8988T (cell line): ENCODE measurements around the gene LSAMP.

ENCODE experiments used
- DNase-seq: peaks from one replicate; pipeline ENCODE4 v3.0.0; 2011

The LSAMP gene

DNA sequence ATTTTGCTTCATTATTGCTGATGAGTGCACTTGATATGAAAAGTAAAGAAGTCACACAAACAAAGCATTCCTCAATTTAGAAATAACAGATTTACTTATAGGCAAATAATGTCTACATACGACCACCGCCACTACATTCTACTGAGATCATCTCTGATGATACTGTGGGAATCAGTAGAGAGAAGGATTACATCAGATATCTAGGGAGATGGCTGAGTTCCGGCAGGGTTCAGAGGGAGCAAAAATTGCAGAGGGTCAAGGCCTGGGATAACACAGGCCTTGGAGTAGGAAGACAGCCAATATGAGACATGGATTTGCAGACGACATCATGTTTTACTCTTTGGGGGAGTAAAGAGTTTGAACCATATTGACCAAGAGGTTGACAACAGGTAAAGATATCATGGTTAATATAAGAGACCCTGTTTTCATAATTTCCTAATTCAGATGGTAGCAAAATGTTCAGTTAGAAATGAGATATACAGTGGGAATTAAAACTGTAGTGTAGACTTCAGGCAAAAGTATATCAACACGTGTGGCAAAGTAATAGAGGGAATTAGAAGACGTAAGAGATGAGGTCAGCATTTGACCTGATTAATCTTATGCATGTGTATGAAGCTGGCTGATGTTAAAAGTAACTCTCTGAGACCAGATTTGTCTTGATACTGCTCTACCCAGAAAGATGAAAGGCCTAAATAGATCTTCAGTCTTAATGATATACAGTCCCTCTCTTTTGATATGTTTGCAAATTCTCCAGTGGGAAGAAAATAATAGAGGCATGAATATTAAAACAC is 15.6 kb downstream of the LSAMP start:
- DNase-seq = no peak

DNA sequence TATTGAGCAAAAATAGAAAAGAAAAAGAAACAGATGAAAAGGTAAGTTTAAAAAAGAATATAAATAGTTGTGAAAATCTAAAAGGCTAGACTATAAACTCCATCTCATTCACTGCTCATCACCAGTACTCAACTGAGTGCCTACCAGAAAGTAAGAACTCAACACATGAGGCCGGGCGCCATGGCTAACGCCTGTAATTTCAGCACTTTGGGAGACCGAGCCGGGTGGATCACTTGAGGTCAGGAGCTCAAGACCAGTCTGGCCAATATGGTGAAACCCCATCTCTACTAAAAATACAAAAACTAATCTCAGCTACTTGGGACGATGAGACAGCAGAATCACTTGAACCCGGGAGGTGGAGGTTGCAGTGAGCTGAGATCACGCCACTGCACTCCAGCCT is 19.3 kb downstream of the LSAMP start:
- DNase-seq = no peak

DNA sequence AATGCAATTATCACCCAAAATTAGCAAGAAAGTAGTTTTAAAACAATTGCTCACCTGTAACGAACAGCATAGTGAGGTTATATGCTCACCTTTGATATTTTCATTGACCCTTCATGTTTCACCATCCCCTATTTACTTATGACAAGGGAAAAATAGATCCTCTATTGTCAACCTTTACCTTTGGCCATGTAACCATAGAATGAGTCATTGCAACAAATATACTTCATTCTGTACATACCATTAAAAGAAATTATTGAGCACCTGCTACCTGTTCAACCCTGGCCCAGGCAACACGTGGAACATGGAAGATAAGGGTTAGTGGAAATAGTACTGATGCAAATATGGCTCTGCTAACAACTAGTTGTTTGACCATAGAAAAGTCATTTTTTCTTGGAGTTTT is 20.2 kb downstream of the LSAMP start:
- DNase-seq = no peak

DNA sequence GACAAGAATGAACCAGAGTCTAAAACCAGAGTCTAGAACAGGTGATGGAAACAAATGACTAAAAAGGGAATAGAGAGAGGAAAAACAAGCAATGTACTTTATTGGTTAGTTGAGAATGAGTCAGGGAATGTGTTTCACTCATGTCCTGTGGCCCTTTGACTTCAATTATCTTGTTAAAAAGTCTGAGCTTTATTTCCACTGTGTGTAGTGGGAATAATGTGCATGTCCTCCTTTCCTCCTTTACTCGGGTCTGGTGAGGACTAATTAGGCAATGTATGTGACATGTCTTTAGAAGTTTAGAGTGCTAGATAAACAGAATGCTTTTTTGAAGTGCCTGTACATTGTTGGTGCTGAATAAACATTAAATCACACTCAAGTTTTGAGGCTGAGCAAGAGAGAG is 21.3 kb downstream of the LSAMP start:
- no peak for DNase-seq

DNA sequence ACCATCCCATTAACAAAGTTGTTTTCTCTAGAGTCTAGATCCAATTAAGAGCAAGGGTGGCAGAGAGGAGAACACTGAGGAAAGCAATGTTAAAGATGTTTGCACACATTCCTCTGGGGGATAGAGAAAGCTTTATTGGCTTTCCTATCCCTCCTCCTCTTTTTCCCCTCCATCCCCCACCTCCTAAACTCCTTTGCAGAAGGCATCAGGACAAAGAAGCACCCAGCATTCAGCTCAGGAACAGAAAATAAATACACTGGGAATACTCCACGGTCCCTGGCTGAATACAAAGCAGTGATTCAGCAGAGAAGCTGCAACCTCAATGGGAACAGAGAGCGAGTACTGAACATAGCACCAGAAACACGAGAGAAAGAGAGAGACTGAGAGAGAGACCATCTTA is 21.9 kb downstream of the LSAMP start:
- DNase-seq = no peak

DNA sequence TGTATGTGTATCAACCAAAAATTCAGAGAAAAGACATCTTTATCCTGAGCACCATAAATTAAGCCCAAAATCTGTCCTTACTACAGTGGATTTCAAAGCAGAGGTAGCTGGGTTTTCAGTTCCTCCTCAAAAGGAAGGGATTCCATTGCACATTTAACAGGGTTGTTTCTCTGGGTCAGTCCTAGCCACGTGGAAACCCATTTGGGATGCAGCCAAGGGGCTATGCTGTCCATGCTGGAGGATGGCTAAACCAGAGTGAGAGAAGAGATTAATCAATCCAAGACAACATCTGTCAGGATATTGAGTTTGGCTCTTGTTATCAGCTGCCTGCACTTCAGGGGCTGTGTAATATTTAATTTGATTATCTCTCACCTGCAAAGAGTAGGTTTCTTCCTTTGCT is 28.1 kb downstream of the LSAMP start:
- no peak for DNase-seq

DNA sequence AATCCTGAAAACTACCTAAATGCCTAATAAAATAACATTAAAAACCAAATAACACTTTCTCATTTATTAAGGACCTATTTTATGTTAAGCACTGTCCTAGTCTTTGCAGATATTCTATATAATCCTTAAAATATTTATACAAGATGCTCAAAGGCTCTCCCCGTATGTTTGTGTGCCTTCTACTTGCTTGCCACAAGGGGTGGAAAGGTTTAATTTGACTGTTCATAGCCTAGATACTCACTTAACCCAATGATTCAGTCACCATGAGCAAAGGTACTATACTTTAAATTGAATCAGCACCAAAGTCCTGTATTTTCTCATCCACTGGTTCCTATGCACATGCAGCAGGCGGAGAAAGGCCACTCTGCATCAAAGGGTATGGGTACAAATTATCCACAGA is 32.0 kb downstream of the LSAMP start:
- DNase-seq = no peak

DNA sequence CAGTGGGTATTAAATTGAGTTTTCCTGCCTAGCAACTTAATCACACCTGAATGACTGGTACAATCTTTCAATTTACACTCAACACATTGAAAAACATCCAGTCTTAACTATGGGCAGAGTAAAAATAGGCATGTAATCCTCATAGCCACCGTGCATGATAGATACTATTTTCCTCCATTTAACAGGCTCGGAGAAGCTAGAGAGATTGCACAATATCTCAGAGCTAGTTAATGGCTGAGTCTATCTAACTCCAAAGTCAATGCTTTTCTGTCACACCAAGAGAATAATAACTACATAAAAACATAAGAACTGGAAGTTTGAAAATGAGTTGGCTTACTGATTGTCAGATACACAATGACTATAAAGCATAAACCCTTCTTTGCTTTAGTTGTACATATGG is 36.8 kb downstream of the LSAMP start:
- DNase-seq = no peak

DNA sequence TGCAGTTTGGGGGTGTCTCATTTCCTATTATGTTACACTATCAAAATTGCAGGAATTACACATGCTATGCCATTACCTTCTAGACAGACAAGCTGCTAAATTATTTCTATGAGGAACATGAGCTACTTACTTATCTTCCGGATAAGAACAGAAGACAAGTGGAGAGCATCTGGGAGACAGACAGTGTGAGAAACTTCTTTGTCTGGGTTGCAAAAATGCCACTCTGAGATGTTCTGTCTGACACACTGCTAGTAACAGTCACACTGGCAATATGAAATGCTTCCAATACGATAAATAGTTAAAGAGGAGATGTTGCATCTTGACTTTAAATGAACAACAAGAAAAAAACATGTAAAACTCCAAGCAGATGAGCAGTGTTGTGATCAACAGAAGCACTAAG is 40.1 kb downstream of the LSAMP start:
- no peak for DNase-seq

DNA sequence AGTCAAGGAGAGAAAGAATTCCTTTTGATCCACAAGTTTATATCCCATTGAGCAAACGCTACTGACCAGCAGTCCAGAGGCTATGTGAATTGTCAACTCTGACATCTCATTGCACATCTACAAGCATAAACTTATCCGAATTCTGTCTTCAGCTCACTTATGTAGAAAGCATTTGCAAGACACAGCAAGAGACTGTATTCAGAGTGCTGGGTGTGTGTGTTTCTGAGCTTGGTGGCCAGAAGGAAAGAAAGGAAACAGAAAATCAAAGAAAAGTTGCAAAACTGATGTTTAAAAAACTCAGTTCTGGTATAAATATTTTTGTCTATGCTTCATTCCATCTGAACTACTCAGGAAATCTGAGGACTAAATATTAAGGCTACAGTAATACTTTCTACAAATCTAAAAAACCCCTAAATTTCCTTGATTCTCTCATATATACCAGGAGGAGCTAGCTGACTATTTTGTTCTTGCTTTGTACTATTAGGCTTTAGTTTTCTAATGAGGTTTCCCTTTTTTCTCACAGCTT is 45.5 kb downstream of the LSAMP start:
- no peak for DNase-seq

DNA sequence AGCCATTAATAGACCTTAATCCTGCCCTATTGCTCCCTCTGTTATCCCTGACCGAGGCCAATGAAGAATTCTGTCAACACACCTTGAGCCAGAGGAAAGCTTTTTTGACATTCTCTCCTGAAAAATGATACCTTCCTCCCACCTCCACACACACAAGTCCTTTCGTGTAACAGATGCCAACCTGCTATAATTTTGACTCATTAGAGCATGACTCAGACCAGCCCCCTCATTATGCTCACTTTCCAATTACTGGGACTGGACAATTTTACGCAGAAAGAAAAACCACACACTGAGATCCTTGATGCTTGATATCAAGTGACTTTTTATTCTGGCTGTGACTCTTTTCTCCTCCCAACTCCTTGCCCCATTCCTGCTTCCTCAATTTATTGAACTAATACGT is 50.9 kb downstream of the LSAMP start:
- no peak for DNase-seq

DNA sequence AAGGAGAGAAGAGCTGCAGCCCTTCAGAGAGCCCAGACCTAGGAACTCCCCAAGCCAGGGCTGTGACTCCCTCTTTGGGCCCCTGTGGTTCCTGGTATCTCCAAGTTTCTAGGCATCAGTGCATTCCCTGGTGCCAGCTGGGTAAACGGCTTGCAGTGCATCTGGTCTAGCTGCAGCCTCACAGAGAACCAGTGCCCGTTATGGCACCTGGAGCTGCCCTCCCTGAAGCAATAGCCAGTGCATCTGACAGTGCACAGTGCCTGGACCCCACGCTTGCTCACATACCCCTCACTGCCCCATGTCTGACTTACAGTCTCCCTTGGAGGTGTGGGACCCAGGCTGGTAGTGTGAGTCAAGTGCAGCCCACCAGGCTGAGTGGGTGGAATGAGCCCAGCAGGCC is 52.1 kb downstream of the LSAMP start:
- no peak for DNase-seq

DNA sequence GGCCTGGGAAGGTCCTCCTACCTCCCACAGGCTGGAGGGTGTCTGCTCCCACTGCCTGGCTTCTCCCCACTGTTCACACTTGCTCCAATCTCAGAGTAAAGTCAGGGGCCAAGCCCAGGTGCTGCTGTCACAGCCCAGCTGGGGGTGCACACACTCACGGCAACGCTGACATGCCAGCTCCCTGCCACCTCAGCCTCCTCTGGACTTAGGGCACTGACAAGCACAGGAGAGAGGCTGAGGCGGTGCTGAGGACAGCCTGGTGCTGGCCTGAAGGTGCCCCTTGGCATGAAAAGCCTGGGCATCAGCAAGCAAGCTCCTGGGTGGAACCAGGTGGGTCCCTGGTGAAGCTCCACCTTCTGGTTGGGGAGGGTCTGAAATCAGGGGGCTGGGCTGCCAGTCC is 53.0 kb downstream of the LSAMP start:
- DNase-seq = no peak

DNA sequence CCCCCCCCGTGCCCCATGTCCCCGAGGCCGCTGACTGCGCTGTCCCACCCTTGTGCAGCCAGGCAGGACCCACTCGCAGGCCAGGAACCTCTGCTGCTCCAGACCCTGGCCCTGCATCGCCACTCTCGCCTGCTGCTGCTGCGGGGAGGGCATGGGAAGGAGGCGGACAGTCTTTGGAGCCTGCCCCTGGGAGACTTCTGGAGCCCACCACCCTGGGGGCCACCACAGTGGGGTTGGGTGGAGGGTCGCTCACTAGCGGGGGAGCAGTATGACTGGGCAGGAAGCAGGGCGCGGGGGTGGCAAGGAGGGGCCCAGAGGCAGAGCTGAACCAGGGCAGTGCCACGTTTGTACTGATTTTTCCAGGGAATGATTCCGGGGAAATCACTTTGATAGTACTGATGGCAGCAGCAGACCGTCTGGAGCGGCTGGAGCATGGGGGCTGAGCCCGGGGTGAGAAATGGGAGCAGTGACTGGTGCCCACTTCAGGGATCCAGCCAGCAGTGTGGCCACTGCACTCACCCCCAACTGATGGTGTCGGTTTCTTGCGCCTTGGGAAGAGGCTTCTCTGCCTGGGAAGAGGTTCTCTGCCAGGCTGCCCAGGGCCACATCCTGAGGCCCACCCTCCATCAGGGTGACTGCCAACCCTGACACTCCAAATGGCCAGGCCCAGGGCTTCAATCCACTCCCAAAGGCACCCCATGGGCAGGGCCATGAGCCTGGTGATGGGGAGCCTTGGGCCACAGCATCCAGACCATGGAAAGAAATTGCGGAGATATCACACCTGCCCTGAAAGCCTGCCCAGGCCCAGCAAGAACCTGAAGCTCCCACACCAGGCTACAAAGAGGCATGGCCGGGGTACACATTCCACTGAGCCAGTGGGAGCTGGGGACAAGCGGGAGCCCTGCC is 53.7 kb downstream of the LSAMP start:
- no peak for DNase-seq

DNA sequence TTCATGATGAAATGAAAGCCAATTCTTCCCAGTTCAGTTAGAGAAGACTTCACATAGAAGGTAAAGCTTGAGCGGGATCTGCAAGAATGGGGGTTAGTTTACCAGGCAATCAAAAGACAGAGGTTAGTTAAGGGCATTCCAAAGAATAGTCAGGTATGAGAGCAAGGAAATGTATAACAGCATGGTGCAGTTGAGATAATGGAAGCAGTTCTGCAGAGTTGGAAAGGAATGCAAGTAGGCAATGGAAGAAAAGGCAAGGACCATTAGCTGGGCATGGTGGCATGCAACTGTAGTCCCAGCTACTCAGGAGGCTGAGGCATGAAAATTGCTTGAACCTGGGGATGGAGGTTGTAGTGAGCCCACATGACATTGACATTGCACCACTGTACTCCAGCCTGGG is 55.0 kb downstream of the LSAMP start:
- DNase-seq = no peak

DNA sequence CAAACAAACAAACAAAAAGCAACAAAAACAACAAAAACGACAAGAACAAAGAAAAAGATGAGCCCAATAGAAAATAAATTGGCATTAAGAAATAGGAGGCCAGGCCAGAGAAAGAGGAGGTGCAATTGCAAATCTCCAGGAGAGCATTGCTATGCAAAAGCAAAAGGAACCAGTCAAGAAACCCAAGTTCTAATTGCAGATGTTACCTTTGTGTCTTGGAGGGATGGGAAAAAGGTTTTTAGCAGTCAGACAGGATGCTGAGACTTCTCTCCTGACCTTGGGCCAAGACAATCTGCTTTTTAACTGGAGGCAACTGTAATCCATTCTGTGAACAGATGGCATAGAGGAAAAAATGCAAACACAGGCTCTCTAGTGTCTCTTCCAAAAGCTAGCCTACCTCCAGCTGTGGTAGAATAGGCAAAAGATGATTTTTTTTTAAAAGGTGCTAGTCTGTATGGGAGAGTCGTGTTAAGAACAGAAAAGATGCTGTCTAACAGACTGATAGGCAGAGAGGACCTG is 56.4 kb downstream of the LSAMP start:
- no peak for DNase-seq

DNA sequence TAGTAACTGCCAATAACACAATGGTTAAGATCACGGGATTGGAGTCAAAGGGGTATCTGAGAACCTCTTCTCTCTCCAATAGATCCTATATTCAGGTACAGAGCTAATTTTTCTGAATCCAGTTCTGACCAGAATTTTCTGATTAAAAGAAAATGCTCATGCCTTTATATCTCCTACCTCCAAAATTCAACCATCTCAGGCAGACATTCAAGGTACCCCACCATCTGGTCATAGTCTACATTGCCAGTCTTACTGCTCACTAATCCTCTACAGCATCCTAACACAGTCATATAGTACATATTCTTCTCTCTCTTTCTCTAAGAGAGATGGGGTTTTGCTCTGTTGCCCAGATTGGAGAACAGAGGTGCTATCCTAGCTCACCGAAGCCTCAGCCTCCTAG is 59.1 kb downstream of the LSAMP start:
- no peak for DNase-seq

DNA sequence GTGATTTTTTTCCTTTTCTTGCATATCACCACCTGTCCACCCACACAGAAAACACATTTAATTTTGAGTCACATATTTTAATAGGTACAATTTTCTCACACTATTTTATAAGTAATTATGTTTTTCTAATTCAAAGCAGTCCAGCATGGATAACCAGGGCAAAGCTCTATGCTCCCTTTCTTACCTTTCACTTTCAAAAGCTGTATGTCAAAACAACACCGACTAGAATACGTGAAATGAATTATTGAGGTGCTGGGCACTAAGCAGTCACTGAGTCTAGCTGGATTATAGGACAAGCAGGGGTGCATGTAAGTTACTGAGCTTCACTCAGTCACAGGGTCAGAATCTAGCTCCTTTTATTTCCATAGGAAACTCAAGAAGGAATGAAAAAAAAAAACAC is 60.6 kb downstream of the LSAMP start:
- DNase-seq = no peak

DNA sequence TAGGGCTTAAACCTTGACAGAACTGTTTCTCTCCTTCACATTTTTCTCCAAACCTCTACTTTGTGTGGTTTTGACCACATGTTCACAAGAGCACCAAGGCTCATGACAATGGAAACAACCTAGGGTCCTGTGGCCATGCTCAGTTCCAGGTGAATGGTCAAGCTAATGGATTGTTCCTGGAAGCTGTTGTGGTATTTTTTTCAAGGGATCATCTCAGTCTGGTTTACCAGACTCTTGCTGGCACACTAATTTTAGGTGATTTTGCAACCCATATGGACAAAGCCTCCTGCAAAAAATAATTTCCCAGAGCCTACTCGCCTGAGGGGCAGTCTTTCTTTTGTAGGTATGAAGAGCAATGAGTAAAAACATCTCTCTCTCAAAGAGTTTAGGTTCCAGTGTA is 67.2 kb downstream of the LSAMP start:
- no peak for DNase-seq

DNA sequence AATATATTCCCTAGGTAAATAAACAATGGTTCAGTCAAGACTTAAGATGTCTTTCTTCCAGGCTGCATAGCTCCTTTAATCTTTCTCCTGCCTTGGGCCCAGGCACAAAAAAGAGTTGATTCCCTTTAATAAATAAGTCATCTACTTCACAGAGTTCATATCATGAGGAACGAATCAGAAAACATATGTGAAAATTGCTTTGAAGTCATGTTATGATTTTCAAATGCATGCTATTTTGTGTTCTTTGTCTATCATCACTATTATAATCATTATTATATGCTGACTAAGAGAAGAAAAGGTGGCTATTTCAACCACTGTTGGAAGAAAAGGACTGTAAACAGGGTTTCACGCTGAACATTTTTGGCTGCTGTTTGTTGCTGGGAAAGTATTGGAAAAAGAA is 70.4 kb downstream of the LSAMP start:
- no peak for DNase-seq

DNA sequence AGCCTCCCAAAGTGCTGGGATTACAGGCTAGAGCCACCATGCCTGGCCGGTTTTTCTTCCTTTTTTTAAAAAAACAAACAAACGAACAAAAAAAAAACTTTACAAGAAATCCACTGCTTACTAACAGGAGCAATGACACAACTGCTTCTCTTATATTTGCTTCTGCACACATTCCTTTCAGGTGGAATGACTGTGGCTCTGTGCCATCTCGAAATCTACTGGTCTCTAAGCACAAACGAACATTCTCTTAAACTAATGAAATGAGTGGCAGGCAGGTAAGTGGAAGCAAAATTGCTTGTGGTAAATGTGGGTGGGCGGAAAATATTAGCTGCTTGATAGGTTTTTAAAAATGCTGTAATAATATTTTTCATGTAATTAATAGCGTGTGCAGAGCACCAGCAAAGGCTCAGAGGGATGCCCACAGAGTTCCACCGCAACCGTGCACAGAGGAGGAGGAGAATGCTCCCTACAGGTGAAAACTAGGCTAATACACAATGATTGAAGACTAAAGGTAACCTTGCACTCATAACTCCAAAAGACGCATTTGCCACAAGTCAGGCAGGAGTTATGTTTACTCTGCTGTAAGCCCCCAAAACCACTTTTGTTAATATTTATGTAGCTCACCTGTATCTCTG is 77.4 kb downstream of the LSAMP start:
- DNase-seq = no peak

DNA sequence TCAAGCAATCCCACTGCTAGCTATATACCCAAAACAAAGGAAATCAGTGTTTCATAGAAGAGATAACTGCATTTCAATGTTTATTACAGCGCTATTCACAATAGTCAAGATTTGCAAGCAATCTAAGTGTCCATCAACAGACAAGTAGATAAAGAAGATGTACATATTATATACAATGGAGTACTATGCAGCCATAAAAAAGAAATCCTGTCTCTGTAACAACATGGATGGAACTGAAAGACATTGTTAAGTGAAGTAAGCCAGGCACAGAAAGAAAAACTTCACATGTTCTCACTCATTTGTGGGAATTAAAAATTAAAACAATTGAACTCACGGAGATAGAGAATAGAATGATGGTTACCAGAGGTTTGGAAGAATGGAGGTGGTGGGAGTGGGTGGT is 89.2 kb downstream of the LSAMP start:
- DNase-seq = no peak

DNA sequence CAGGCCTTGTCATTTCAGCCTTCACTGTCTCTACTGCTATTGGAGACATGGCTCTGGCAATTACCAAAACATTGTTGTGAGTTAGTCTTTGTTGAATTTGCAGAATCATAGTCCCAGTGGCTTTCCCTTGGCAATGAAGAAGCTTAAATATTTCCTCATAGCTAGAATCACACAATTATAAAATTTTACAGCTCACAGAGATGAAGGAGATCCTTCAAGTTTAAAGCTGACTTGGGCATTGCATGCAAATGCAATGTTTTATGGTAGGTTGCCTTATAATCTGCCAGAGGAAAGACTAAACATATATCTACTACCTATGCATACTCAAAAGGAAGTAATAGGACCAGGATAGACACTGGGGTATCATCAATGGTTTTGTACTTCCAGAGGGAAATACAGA is 90.9 kb downstream of the LSAMP start:
- no peak for DNase-seq
